ENCODE results near the gene C20orf204.
"Not testable (repeated sequence)": the region's sequence is repeated elsewhere in the genome, so short reads cannot be mapped to it uniquely, and the experiment has no call there.

Gene C20orf204

GRCh38 chr20:64084685-64085152 lies 48.7 kb downstream of the C20orf204 start:
- no peak for DNase-seq (ENCODE audit: low spot score)

- DNase-seq (ENCODE audit: low spot score) = no peak
Measured at GRCh38 chr20:64086801-64087200, 50.8 kb downstream of the C20orf204 start.

- not testable (repeated sequence) for DNase-seq (ENCODE audit: low spot score)
Measured at GRCh38 chr20:64087226-64087825, 51.3 kb downstream of the C20orf204 start.

GRCh38 chr20:64088586-64088985 lies 52.6 kb downstream of the C20orf204 start:
- DNase-seq (ENCODE audit: low spot score) = not testable (repeated sequence)

Measured in HuH-7.5 (cell line).